HL-60 (cell line): ENCODE results near the gene FYN.

Source experiments
- GABPA ChIP-seq: IDR thresholded peaks from 2 replicates; pipeline ENCODE4 v1.6.1; 2012; ENCODE audit warnings: low read depth
- REST ChIP-seq: IDR thresholded peaks from 2 replicates; pipeline ENCODE4 v1.6.1; 2012; ENCODE audit warnings: low read depth; ENCODE audit not compliant: insufficient replicate concordance
- TF ChIP-seq, protein P1 (sequence below): IDR thresholded peaks from one replicate; pipeline ENCODE4 v1.5.1; 2011; ENCODE audit warnings: low read length, control low read depth, inconsistent platforms; ENCODE audit not compliant: insufficient read depth

DNA sequence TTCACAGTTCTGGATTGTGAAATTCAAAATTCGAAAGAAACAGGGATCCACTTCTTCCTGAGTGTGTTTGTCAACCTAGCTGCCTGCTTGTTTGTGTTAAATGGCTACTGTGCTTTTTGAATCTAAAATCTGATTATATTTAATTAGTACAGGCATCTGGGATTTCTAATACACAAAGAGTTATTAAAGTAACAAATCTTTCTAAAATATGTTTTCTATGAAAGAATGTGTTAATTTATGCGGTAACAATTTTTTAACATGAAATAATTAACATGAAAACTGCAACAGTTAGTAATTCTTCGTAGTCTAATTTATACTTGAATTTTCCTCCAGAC, 186.4 kb downstream of the FYN start:
- TF ChIP-seq, protein P1, sequence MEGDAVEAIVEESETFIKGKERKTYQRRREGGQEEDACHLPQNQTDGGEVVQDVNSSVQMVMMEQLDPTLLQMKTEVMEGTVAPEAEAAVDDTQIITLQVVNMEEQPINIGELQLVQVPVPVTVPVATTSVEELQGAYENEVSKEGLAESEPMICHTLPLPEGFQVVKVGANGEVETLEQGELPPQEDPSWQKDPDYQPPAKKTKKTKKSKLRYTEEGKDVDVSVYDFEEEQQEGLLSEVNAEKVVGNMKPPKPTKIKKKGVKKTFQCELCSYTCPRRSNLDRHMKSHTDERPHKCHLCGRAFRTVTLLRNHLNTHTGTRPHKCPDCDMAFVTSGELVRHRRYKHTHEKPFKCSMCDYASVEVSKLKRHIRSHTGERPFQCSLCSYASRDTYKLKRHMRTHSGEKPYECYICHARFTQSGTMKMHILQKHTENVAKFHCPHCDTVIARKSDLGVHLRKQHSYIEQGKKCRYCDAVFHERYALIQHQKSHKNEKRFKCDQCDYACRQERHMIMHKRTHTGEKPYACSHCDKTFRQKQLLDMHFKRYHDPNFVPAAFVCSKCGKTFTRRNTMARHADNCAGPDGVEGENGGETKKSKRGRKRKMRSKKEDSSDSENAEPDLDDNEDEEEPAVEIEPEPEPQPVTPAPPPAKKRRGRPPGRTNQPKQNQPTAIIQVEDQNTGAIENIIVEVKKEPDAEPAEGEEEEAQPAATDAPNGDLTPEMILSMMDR, result no peak
- TF ChIP-seq REST (no peak), GABPA (no peak)
